HG03196 (cell line): ENCODE data around the gene ZC3H15.
"Not testable (repeated sequence)": the region's sequence is repeated elsewhere in the genome, so short reads cannot be mapped to it uniquely, and the experiment has no call there.

ENCODE experiments used
- ATAC-seq: cut with Tn5 transposase; IDR thresholded peaks from one replicate; pipeline ENCODE4 v1.9.1; 2021; ENCODE audit not compliant: unreplicated experiment

Gene ZC3H15

DNA sequence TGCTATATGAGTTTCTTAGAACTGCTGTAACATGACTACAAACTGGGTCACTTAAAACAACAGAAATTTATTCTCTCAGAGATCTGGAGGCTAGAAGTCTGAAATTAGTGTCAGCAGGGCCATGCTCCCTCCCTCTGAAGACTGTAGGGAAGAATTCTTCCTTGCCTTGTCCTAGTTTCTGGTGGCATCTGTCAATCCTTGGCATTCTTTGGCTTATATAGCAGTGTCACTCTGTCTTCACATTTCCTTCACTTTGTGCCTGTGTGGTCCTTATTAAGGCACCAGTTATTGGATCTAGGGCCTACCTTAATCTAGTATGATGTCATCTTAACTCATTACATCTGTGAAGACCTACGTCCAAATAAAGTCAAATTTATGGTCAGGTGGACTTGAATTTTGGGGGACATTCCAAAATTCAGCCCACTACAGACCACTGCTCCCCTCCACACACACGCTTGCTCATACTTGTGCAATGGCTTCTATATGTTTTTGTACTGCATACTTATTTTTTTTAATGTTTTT lies 7.6 kb downstream of the ZC3H15 start:
- no peak for ATAC-seq

DNA sequence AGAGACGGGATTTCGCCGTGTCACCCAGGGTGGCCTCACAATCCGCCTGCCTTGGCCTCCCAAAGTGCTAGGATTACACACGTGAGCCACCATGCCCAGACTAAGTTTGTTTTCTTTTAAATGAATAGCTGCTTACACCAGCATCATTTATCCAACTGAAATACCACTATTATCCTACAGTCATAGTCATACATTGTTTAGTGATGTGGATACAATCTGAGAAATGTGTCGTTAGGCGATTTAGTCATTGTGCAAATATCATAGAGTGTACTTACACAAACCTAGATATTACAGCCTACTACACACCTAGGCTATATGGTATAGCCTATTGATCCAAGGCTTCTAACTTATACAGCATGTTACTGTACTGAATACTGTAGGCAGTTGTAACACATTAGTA lies 10.3 kb downstream of the ZC3H15 start:
- no peak for ATAC-seq

DNA sequence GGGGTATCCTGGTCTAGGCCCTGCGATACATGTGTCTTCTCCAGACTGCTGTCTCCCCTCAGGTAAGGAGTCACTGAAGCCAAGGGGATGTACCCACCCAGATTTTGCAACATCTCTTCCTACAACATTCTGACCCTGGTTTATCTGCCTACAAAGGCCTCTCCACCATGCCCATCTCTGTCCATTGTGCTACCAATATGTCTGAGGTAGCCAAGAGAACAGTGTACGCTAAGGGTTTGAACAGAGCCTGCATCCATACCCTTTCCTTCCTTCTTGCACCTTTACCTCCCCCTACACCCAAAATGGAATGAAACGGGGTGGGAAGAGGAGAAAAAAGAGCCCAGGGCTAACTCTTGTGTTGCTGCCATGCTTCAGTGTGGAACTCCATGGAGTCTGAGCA lies 11.9 kb downstream of the ZC3H15 start:
- ATAC-seq = no peak

DNA sequence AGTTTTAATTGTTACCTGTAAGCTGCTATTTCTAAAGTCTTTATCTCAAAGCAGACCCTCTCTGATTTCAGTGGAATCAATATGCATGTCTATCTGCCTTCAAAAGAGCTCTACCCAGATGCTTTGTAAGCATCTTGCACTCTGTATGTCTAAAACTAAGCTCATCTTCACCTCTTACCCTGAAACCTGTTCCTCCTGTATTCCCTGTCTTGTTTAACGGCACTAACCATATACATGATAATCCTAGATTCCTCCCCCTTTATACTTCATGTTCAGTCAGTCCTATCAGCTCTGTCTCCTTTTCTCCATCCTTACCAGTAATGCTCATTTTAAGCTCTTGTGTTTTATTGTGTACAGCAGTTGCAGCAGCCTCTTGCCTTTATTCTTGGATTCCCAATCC lies 12.8 kb downstream of the ZC3H15 start:
- ATAC-seq = no peak

DNA sequence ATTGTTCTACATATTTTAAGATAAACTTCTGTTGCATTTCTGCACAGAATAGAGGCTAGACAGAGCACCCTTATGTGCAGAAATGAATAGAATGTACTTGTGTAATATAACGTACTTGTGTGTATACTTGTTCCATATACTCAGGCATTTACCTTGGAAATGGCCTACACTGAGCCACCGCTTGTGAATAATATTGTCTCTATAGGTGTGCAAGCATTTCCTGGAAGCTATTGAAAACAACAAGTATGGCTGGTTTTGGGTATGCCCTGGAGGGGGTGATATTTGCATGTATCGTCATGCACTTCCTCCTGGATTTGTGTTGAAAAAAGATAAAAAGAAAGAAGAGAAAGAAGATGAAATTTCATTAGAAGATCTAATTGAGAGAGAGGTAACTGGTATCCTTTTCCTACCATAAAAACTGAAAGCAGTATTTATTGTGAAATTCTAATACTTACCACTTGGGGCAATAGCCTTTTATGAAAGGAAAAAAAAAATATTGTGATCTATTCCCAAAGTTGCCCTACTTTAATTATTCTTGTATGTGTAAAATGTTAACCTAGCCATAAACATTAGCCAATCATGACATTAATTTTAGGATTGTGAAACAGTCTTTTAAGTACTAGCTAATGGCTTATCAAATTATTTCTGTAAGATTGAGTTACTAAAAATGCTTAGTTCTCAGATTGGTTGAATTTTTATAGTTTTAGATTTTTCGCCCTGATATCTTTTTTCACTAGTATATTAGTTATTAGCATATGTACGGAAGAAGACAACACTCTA lies 18.0 kb downstream of the ZC3H15 start:
- ATAC-seq = no peak

DNA sequence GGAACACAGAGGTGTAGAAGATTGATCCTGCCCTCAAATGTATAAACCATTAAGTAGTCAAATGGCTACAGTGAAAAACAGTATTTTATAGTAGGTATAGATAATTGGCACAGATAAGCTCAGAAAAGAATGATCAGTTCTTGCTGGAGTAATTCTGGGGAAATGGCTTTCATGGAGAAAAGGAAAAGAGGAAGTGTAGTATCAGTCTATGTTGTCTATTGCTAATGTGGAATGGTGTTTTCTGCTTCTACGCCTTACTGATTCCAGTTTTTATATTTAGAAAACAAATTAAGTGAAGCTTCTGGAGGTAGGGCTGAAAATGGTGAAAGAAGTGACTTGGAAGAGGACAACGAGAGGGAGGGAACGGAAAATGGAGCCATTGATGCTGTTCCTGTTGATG lies 22.2 kb downstream of the ZC3H15 start:
- ATAC-seq = no peak

DNA sequence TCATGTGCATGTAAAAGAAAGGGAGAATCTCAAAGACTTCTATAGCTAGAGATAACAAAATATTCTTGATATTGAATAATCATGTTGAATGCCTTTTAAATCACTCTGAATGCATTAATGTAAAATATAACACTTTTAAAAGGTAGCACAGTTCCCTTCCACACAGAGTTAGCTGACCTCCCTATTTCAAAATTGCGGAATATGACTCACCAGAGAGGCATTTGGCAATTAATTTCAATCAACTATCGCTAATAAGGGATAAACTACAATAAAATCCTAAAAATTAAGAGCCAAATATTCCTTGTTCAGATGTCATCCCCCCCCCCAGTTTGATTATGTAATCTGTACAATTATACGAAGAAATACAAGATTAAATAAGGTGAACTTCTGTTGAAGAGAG lies 29.3 kb downstream of the ZC3H15 start:
- ATAC-seq = no peak

DNA sequence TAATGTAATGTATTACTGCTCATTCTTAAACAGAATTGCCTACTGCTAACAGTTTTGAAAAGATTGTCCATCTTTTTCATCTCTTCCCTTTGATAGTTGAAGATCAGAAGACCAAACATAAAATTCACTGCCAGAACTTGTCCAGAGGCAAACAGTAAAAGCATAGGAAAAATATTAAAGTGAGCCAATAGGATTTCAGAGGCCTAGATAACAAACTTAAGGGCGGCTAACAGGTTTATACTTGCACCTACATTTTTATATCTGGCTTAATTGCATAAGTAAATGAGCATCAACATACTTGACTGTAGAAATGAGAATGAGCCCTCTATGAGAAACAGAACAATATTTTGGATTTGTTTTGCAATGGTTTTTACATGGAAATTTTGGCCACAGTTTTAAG lies 30.3 kb downstream of the ZC3H15 start:
- no peak for ATAC-seq

DNA sequence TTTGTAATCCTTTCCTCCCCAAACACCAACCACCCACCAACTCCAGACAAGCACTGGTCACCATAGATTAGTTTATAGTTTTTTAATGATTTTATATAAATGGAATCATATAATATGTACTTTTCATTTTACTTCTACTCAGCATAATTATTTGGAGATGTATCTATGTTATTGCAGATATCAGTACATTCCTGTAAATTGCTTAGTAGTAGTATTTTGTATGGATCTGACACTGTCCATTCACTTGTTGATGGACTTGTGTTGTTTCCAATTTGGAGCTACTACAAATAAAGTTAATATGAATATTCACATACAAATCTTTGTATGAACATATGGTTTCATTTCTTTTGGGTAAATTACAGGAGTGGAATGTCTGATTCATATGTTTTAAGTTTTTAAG lies 31.0 kb downstream of the ZC3H15 start:
- no peak for ATAC-seq

DNA sequence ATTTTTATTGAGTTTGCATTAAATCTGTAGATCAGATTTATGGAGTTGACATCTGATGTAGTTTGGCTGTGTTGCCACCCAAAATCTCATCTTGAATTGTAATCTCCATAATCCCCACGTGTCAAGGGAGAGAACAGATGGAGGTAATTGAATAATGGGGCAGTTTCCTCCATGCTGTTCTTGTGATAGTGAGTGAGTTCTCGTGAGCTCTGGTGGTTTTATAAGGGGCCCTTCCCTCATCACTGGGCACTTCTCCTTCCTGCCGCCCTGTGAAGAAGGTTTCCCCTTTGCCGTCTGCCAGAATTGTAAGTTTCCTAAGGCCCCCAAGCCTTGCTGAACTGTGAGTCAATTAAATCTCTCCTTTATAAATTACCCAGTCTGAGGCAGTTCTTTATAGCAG lies 32.2 kb downstream of the ZC3H15 start:
- no peak for ATAC-seq

DNA sequence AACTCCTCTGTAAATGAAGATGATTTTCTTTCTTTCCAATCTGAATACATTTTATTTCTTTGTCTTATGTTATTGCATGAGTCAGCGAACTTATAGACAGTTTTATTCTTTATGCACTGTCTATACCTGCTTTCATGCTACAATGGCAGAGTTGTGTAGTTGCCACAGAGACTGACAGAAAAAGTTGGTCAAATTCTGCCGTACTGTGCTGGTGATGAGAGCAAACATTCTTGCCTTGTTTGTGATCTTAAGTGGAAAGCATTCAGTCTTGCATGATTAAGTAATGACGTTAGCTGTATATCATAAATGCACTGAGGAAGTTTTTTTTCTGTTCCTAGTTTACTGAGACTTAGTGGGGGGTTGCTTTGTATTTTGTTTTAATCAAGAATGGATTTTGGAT lies 32.9 kb downstream of the ZC3H15 start:
- ATAC-seq = no peak

DNA sequence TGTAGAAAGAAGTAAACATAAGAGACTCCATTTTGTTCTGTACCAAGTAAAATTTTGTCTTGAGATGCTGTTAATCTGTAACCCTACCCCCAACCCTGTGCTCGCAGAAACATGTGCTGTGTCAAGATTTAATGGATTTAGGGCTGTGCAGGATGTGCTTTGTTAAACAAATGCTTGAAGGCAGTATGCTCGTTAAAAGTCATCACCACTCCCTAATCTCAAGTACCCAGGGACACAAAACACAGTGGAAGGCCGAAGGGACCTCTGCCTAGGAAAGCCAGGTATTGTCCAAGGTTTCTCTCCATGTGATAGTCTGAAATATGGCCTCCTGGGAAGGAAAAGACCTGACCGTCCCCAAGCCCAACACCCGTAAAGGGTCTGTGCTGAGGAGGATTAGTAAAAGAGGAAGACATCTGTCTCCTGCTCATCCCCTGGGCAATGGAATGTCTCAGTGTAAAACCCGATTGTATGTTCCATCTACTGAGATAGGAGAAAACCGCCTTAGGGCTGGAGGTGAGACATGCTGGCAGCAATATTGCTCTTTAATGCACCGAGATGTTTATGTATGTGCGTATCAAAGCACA lies 35.6 kb downstream of the ZC3H15 start:
- ATAC-seq = not testable (repeated sequence)

DNA sequence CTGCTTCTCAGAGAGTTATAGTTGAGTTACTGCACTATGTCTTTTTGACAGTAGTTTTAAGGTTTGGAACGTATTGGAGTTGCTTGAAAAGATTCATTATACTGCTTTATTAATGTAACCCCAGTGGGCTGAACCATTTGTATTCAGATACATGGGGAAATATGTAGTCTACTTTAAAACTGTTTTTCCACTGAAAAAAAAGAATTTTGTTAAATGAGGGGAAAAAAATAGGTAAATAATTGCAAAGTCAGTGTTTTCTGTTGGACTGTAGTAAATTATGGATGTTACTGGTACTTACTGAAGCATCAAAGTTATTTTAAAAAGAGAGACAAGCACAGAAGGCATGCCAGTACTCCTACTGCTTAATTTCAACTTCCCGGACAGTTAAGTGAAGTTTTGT lies 36.4 kb downstream of the ZC3H15 start:
- ATAC-seq = no peak

DNA sequence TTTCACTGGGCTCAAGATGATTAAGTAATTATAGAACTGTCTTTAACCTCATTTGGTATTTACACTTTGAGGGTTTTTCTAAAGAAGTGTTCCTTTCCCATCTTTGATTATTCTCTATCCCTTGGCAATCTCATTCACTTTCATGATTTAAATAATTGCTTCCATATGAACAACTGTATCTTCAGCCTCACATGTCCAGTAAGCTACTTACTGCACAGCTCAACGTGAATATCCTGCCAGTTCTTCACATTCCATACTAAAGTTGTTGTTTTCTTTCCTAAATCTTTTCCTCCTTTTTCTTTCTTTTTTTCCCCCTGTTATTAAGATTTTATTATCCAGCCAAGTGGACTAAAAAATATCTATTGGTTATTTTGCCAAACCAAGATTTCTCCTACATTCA lies 37.7 kb downstream of the ZC3H15 start:
- ATAC-seq = no peak

DNA sequence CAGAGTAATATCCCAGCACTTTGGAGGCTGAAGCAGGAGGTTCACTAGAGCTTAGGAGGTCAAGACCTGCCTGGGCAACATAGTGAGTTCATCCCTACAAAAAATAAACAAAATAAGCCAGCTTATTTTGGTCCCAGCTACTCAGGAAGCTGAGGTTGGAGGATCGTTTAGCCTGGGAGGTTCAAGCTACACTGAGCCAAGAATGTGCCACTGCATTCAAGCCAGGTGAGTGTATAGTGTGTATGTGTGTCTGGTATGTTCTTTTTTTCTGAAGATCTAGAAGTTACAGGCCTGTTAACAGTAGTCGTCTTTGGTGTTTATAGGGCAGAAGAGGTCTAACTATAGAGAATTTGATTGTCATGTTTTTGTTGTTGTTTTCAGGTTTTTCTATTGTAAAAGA lies 40.2 kb downstream of the ZC3H15 start:
- no peak for ATAC-seq

DNA sequence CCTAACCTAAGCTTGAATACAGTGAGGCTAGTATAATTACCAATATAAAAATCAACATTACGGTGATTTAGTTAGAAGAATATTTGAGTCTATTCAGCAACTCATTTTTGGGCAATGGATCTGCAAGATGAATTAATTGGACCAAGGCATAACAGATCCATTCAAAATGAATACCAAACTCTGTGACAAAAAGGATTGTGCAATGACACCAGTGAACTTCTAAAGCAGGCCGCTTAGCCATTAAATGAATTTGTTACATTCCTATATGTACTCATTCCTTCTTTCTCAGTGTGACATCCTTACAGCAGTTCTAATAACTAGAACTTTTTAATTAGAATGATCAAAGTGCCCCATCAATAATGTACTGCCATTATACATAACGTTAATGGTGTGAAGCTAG lies 44.3 kb downstream of the ZC3H15 start:
- no peak for ATAC-seq

DNA sequence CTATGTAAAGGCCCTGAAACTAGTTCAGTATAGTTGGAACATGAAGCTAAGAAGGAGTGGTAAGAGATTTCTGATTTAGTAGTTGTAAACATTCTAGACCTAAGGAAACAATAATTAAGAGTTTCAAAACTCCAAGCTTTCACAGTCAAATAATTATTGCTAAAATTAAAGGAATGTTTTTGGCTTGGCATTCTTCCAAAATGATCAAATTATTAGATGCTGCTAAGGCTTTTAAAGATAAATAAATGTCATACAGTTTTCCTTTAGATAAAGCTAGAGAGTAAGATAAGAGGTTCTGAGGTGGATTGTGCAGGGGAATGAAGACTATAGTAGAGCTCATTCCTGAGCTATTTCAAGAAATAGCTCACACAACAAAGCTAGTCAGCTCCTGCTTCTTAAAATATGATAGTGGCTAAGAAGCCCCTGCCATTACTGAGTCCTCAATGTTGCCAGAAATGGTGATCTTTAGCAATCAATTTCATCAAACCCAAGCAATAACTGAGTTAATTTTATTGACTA lies 45.3 kb downstream of the ZC3H15 start:
- ATAC-seq = no peak

DNA sequence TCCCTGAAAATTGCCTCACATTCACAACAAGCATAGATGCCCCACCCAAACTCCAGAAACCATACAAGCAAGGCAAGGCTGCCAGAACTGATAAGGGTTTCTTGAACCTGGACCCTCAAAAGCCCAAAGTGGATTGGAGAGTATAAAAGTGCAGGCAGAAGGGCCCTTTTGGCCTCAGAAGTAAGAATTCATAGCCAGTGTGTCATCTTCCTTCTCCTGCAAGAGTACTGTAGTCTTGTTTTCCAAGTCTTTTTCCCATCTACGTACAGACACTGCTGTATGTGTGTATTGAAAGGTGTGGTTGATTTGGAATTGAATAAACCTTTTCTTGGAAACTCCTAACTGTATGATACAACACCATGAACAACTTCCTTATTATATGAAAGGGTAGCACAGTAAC lies 46.8 kb downstream of the ZC3H15 start:
- no peak for ATAC-seq

DNA sequence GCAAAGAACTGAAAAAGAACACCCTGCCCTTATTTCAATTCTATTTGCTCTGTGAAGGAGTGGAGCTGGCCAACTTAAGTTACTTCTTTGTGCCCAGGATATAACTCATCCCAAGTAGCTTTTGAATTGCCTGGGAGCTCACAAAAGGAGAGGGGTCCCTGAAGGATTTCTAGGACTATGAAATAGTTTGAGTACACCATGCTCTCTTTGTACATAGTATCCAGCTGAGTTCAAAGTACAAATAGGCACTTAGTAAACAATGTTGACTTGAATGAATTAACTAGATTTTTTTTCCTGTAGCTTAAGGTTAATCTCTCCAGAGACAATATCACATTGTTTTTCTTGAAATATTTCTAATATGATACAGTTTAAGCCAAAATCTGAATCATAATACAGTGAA lies 47.7 kb downstream of the ZC3H15 start:
- no peak for ATAC-seq

DNA sequence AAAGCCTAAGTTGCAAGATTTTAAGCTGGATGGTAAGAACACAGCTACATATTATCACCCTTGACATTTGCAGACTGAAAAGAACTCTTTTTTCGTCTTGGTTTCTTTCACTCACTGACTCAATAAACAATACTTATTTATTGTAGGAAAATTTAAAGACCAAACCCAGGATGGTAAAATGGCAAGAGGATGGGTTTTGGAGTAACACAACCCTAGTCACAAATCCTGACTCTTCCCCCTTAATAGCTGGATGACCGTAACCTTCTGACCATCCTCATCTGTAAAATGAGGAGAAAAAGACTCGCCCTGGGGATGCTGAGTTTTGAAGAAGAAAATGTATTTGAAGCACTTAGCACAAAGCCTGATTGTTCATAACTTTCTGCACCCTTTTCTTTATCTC lies 48.3 kb downstream of the ZC3H15 start:
- no peak for ATAC-seq

DNA sequence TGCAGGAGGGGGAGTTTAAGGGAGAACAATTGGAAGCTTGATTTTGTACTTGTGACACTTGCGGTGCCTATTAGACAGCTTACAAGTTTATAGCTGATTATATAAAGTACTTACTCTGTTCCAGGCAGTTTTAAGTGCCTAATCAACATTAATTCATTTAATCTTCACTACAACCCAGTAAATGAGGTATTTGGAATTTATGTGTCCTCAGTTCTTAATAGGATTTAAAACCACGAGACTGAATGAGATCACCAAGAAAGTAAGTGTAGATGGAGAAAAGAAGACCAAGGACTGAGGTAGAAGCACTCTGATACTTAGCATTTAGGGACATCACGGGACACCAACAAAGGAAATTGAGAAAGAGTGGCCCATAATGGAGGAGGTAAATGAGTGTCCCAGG lies 49.8 kb downstream of the ZC3H15 start:
- no peak for ATAC-seq

DNA sequence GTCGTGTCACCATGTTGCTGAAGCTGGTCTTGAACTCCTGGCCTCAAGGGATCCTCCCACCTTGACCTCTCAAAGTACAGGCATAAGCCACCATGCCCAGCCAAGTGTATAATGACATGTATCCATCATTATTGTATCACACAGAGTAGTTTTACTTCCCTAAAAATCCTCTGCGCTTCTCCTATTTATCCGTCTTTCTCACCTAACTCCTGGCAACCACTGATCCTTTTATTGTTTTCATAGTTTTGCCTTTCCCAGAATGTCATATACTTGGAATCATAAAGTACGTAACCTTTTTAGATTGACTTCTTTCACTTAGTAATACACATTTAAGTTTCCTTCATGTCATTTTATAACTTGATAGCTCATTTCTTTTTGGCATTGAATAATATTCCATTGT lies 51.0 kb downstream of the ZC3H15 start:
- no peak for ATAC-seq

DNA sequence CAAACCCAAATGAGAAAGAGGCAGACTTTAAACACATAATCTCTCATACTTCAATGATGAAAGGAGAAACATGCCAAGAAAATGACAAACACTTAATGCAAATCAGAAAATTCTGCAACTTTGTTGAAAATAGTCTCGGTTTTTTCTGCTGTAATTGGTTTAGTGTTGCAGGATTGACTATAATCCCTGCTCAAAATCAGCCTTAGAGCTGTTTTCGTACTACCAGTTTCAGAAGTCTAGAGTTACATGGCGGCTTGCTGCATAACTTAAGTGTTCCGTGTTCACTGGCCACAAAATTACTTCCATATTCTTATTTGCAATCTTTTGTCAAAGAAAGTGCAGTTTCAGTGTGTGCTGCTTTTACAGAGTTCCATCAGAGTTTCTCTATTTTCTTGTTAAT lies 54.9 kb downstream of the ZC3H15 start:
- ATAC-seq = no peak
